ENCODE data around the gene PLEKHA6.

The PLEKHA6 gene

GRCh38 chr1:204277563-204278219, 82.0 kb downstream of the PLEKHA6 start:
- H3K4me3 ChIP-seq (ENCODE audit: low read depth, low read length), result no peak overlapping the region
- DNase-seq (ENCODE audit: low read depth), result no peak
- TF ChIP-seq, protein P1, sequence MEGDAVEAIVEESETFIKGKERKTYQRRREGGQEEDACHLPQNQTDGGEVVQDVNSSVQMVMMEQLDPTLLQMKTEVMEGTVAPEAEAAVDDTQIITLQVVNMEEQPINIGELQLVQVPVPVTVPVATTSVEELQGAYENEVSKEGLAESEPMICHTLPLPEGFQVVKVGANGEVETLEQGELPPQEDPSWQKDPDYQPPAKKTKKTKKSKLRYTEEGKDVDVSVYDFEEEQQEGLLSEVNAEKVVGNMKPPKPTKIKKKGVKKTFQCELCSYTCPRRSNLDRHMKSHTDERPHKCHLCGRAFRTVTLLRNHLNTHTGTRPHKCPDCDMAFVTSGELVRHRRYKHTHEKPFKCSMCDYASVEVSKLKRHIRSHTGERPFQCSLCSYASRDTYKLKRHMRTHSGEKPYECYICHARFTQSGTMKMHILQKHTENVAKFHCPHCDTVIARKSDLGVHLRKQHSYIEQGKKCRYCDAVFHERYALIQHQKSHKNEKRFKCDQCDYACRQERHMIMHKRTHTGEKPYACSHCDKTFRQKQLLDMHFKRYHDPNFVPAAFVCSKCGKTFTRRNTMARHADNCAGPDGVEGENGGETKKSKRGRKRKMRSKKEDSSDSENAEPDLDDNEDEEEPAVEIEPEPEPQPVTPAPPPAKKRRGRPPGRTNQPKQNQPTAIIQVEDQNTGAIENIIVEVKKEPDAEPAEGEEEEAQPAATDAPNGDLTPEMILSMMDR (IDR thresholded peaks at IDR 0.05; ENCODE audit: control insufficient read depth, extremely low read depth, insufficient read depth), result no peak

GRCh38 chr1:204275695-204276370, 83.9 kb downstream of the PLEKHA6 start:
- TF ChIP-seq, protein P1 (IDR thresholded peaks at IDR 0.05; ENCODE audit: control insufficient read depth, extremely low read depth, insufficient read depth), result no peak
- no peak for DNase-seq (ENCODE audit: low read depth)
- no peak overlapping the region for H3K4me3 ChIP-seq (ENCODE audit: low read depth, low read length)

GRCh38 chr1:204274446-204274845, 85.3 kb downstream of the PLEKHA6 start:
- H3K4me3 ChIP-seq (ENCODE audit: low read depth, low read length), result no peak overlapping the region
- TF ChIP-seq, protein P1 (IDR thresholded peaks at IDR 0.05; ENCODE audit: control insufficient read depth, extremely low read depth, insufficient read depth), result no peak
- no peak for DNase-seq (ENCODE audit: low read depth)

- no peak overlapping the region for H3K4me3 ChIP-seq (ENCODE audit: low read depth, low read length)
- TF ChIP-seq, protein P1 (IDR thresholded peaks at IDR 0.05; ENCODE audit: control insufficient read depth, extremely low read depth, insufficient read depth), result no peak
Observed at GRCh38 chr1:204272505-204272904, 87.2 kb downstream of the PLEKHA6 start.

DNA sequence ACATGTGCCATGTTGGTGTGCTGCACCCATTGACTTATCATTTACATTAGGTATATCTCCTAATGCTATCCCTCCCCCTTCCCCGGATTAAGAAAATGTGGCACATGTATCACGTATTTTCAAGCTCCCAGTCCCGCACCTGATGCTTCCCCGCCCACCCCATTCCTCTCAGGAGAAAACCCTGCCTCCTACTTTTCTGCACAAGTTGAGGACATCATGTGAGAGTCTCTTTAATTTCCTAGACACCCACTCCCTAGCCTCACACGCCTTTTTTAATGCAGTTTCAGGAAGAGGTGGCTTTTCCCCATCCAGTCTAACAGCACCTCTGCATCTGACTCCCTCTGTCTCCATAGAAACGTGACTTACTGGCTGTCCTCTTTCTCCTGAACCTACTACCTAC, 87.8 kb downstream of the PLEKHA6 start:
- TF ChIP-seq, protein P1 (IDR thresholded peaks at IDR 0.05; ENCODE audit: control insufficient read depth, extremely low read depth, insufficient read depth), result no peak
- DNase-seq (ENCODE audit: low read depth), result no peak
- H3K4me3 ChIP-seq (ENCODE audit: low read depth, low read length), result no peak overlapping the region

More at GRCh38 chr1:204272505-204272904, 87.2 kb downstream of the PLEKHA6 start:
- no peak for DNase-seq (ENCODE audit: low read depth)

- H3K4me3 ChIP-seq (ENCODE audit: low read depth, low read length), result no peak overlapping the region
- TF ChIP-seq, protein P1 (IDR thresholded peaks at IDR 0.05; ENCODE audit: control insufficient read depth, extremely low read depth, insufficient read depth), result no peak
- no peak for DNase-seq (ENCODE audit: low read depth)
Observed at GRCh38 chr1:204268101-204268500, 91.6 kb downstream of the PLEKHA6 start.

All from LNCaP clone FGC (cell line).